ENCODE data around the gene SLC36A4.

Gene SLC36A4

DNA sequence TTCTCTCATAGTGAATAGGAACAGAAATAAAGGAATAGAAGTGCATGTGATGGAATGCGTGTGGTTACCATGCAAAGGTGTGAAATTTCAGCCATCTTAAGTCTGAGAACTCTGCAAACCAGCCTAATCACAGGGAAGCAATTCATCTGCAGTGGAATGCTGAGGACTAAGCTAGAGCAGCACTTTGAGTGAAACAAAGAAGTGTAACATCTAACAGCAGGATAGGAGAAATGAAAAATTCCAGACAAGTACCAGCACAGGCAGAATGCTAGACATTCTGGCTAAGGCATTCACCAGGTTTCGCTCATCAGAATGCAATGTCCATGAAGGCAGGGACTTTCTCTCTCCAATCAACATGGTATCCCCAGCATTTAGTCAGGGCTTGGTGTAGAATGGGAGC is 41.2 kb upstream of the SLC36A4 start:
- Histone ChIP-seq H4K91ac (ENCODE audit: low read length) (no peak overlapping the region), H3K23ac (ENCODE audit: low read length in 2 of 2) (no peak overlapping the region), H2BK12ac (ENCODE audit: low read length in 2 of 2) (no peak overlapping the region), H3K27me3 (ENCODE audit: control insufficient read depth in 1 of 2, insufficient read depth in 1 of 2, low read length in 2 of 2) (peaks cover 27 to 33% of the 10 kb centered on the region in 2 experiments), H2BK5ac (ENCODE audit: low read depth, low read length, poor library complexity, severe bottlenecking) (no peak overlapping the region), H3K9ac (ENCODE audit: low read length) (no peak overlapping the region), H3K27ac (ENCODE audit: low read length, poor library complexity, severe bottlenecking) (no peak overlapping the region), H3K4me2 (ENCODE audit: low read length, poor library complexity, severe bottlenecking) (no peak overlapping the region), H3K9me3 (ENCODE audit: control insufficient read depth, low read length) (no peaks in the 10 kb centered on the region), H2AFZ (ENCODE audit: low read depth, low read length) (no peak overlapping the region), H3K36me3 (ENCODE audit: control insufficient read depth in 1 of 2, insufficient read depth in 2 of 2, low read depth in 1 of 2, low read length in 2 of 2) (no peaks in the 10 kb centered on the region), H3K4ac (ENCODE audit: low read depth in 1 of 2, low read length in 2 of 2) (no peak overlapping the region), H3K79me1 (replicated peaks; ENCODE audit: low read length, poor library complexity, severe bottlenecking) (no peaks in the 10 kb centered on the region), H2BK120ac (ENCODE audit: low read depth, low read length) (no peak overlapping the region), H3K14ac (ENCODE audit: low read length in 2 of 2) (no peak overlapping the region), H3K4me1 (ENCODE audit: control insufficient read depth, insufficient read depth, low read depth, low read length) (no peaks in the 10 kb centered on the region), H2AK5ac (ENCODE audit: low read length, severe bottlenecking) (no peak overlapping the region), H2BK15ac (ENCODE audit: low read depth, poor library complexity, severe bottlenecking) (no peak overlapping the region), H3K18ac (ENCODE audit: low read depth in 1 of 2, low read length in 2 of 2) (no peak overlapping the region), H3K4me3 (ENCODE audit: insufficient read depth in 1 of 2, low read depth in 1 of 2, low read length in 2 of 2) (no peak overlapping the region), H4K8ac (ENCODE audit: low read length) (no peak overlapping the region)
- WGBS, result 87% methylated on average over 2 of the region's 2 CpGs
- DNase-seq, result no peak

DNA sequence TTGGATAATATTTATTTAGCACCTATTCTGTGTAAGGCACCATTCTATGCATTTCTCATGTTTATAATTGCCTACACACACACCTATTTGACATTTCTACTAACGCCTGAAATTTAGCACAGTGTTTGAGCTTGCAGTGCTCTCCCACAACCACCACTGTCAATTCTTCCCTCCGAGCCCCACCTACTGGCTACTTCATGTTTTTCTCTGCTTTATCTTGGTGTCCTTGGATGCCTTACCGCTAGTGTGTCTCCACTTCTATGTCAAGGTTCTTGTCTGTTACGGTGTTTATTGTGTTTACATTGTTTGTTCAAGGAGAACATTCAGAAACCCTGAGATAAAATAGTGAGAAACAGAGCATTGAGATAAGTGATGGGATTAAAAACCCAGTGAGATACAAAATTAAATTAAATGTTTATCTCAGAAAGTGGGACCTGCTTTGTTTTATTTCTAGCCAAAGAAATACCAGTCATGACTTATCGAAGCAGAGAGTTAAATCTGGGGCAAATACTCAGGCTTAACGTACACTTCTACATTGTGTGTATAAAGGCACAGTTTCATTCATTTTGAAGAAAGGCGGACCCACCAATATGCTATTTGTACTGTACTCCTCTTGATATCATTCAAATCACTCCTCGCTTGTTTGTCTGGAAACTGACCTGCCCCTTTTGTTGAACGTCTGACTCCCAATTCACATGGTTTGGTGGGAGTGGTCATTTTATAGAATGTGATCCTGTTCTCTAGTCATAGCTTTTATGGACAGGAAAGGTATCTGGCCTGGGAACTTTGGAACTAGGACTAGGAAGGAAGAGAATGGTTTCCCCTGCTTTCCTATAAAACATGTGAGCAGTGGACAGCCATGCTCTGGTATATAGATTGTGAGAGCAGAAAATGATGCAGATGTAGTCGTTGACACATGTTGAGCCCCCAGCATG is 39.2 kb upstream of the SLC36A4 start:
- Histone ChIP-seq H3K18ac (ENCODE audit: low read depth in 1 of 2, low read length in 2 of 2) (no peak overlapping the region), H2BK12ac (ENCODE audit: low read length in 2 of 2) (no peak overlapping the region), H3K4me1 (ENCODE audit: control insufficient read depth, insufficient read depth, low read depth, low read length) (no peaks in the 10 kb centered on the region), H2BK5ac (ENCODE audit: low read depth, low read length, poor library complexity, severe bottlenecking) (no peak overlapping the region), H3K79me1 (replicated peaks; ENCODE audit: low read length, poor library complexity, severe bottlenecking) (no peaks in the 10 kb centered on the region), H2BK15ac (ENCODE audit: low read depth, poor library complexity, severe bottlenecking) (no peak overlapping the region), H3K9me3 (ENCODE audit: control insufficient read depth, low read length) (no peaks in the 10 kb centered on the region), H4K91ac (ENCODE audit: low read length) (no peak overlapping the region), H3K9ac (ENCODE audit: low read length) (no peak overlapping the region), H4K8ac (ENCODE audit: low read length) (no peak overlapping the region), H3K14ac (ENCODE audit: low read length in 2 of 2) (no peak overlapping the region), H3K4ac (ENCODE audit: low read depth in 1 of 2, low read length in 2 of 2) (no peak overlapping the region), H3K36me3 (ENCODE audit: control insufficient read depth in 1 of 2, insufficient read depth in 2 of 2, low read depth in 1 of 2, low read length in 2 of 2) (no peaks in the 10 kb centered on the region), H2BK120ac (ENCODE audit: low read depth, low read length) (no peak overlapping the region), H3K4me3 (ENCODE audit: insufficient read depth in 1 of 2, low read depth in 1 of 2, low read length in 2 of 2) (no peak overlapping the region), H2AK5ac (ENCODE audit: low read length, severe bottlenecking) (no peak overlapping the region), H3K23ac (ENCODE audit: low read length in 2 of 2) (no peak overlapping the region), H2AFZ (ENCODE audit: low read depth, low read length) (no peak overlapping the region), H3K27ac (ENCODE audit: low read length, poor library complexity, severe bottlenecking) (no peak overlapping the region), H3K27me3 (ENCODE audit: control insufficient read depth in 1 of 2, insufficient read depth in 1 of 2, low read length in 2 of 2) (peaks cover 36 to 47% of the 10 kb centered on the region in 2 experiments), H3K4me2 (ENCODE audit: low read length, poor library complexity, severe bottlenecking) (no peak overlapping the region)
- 57% methylated on average over 10 of the region's 10 CpGs for WGBS
- DNase-seq, result peak; percentile 51

DNA sequence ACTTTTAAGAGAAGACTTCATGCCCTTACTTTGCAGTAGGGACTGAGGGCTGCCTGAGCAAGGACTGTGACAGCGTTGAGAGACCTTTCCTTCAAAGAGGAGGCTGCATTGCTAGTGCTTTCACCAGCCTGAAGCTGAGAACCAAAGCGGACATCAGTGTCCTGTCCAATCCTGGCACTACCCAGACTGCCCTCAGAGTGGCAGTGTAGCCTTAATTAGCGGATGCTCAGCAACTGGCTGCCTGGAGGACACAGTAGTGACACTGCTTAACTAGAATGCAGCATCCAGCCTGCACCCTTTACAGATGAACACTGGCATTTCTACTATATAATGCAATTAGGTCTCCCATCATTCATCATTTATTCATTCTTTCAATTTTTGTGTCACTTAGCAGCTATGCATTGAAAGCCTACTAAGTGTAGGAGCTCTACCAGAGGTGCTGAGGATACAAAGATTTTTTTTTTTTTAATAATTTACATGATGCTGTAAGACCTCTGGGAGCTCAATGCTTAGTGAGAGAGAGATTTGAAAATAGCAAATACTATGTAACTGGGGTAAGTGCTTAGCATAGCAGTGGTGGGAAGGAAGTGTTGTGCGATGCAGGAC is 36.9 kb upstream of the SLC36A4 start:
- no peak overlapping the region for H3K18ac ChIP-seq (ENCODE audit: low read depth in 1 of 2, low read length in 2 of 2)
- no peak overlapping the region for H3K23ac ChIP-seq (ENCODE audit: low read length in 2 of 2)
- H3K4ac ChIP-seq (ENCODE audit: low read depth in 1 of 2, low read length in 2 of 2), result no peak overlapping the region
- WGBS, result 26% methylated on average over 4 of the region's 4 CpGs
- H2BK5ac ChIP-seq (ENCODE audit: low read depth, low read length, poor library complexity, severe bottlenecking), result no peak overlapping the region
- H3K9me3 ChIP-seq (ENCODE audit: control insufficient read depth, low read length), result no peaks in the 10 kb centered on the region
- no peaks in the 10 kb centered on the region for H3K36me3 ChIP-seq (ENCODE audit: control insufficient read depth in 1 of 2, insufficient read depth in 2 of 2, low read depth in 1 of 2, low read length in 2 of 2)
- H3K27ac ChIP-seq (ENCODE audit: low read length, poor library complexity, severe bottlenecking), result no peak overlapping the region
- H2AFZ ChIP-seq (ENCODE audit: low read depth, low read length), result no peak overlapping the region
- H3K4me2 ChIP-seq (ENCODE audit: low read length, poor library complexity, severe bottlenecking), result no peak overlapping the region
- H3K14ac ChIP-seq (ENCODE audit: low read length in 2 of 2), result no peak overlapping the region
- H3K9ac ChIP-seq (ENCODE audit: low read length), result no peak overlapping the region
- H3K27me3 ChIP-seq (ENCODE audit: control insufficient read depth in 1 of 2, insufficient read depth in 1 of 2, low read length in 2 of 2), result peaks cover 43 to 47% of the 10 kb centered on the region in 2 experiments
- H2BK15ac ChIP-seq (ENCODE audit: low read depth, poor library complexity, severe bottlenecking), result no peak overlapping the region
- no peaks in the 10 kb centered on the region for H3K79me1 ChIP-seq (replicated peaks; ENCODE audit: low read length, poor library complexity, severe bottlenecking)
- no peak overlapping the region for H2AK5ac ChIP-seq (ENCODE audit: low read length, severe bottlenecking)
- H4K8ac ChIP-seq (ENCODE audit: low read length), result no peak overlapping the region
- H2BK120ac ChIP-seq (ENCODE audit: low read depth, low read length), result no peak overlapping the region
- no peak overlapping the region for H4K91ac ChIP-seq (ENCODE audit: low read length)
- no peaks in the 10 kb centered on the region for H3K4me1 ChIP-seq (ENCODE audit: control insufficient read depth, insufficient read depth, low read depth, low read length)
- peak; percentile 76 for DNase-seq
- H2BK12ac ChIP-seq (ENCODE audit: low read length in 2 of 2), result no peak overlapping the region
- no peak overlapping the region for H3K4me3 ChIP-seq (ENCODE audit: insufficient read depth in 1 of 2, low read depth in 1 of 2, low read length in 2 of 2)

DNA sequence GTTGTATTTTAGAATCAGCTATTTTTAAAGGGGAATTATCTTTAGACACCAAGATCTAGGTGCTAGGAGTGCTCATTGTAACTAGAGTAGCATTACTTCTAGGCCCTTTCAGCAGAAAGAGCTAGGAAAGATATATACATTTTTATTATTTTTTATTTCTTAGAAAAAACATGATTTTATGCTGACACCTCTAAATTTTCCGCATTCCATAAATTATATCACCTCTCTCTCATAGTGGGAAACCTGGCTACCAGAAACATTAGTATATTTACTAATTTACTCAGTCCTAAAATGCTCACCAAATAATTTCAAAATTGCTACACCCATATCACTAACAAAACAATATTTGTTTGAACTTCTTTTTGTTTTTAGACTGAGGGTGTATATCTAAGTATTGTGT is 32.1 kb upstream of the SLC36A4 start:
- no peak overlapping the region for H2AFZ ChIP-seq (ENCODE audit: low read depth, low read length)
- DNase-seq, result no peak
- no peak overlapping the region for H2BK120ac ChIP-seq (ENCODE audit: low read depth, low read length)
- no peak overlapping the region for H4K91ac ChIP-seq (ENCODE audit: low read length)
- peaks cover 19 to 21% of the 10 kb centered on the region in 2 experiments for H3K27me3 ChIP-seq (ENCODE audit: control insufficient read depth in 1 of 2, insufficient read depth in 1 of 2, low read length in 2 of 2)
- no peak overlapping the region for H3K23ac ChIP-seq (ENCODE audit: low read length in 2 of 2)
- H3K4me3 ChIP-seq (ENCODE audit: insufficient read depth in 1 of 2, low read depth in 1 of 2, low read length in 2 of 2), result no peak overlapping the region
- no peak overlapping the region for H3K4me2 ChIP-seq (ENCODE audit: low read length, poor library complexity, severe bottlenecking)
- no peak overlapping the region for H3K9ac ChIP-seq (ENCODE audit: low read length)
- H2AK5ac ChIP-seq (ENCODE audit: low read length, severe bottlenecking), result no peak overlapping the region
- H2BK12ac ChIP-seq (ENCODE audit: low read length in 2 of 2), result no peak overlapping the region
- H3K4ac ChIP-seq (ENCODE audit: low read depth in 1 of 2, low read length in 2 of 2), result no peak overlapping the region
- 94% methylated on average over 1 of the region's 1 CpG for WGBS
- no peaks in the 10 kb centered on the region for H3K9me3 ChIP-seq (ENCODE audit: control insufficient read depth, low read length)
- no peak overlapping the region for H3K14ac ChIP-seq (ENCODE audit: low read length in 2 of 2)
- H2BK15ac ChIP-seq (ENCODE audit: low read depth, poor library complexity, severe bottlenecking), result no peak overlapping the region
- H2BK5ac ChIP-seq (ENCODE audit: low read depth, low read length, poor library complexity, severe bottlenecking), result no peak overlapping the region
- no peaks in the 10 kb centered on the region for H3K36me3 ChIP-seq (ENCODE audit: control insufficient read depth in 1 of 2, insufficient read depth in 2 of 2, low read depth in 1 of 2, low read length in 2 of 2)
- H3K79me1 ChIP-seq (replicated peaks; ENCODE audit: low read length, poor library complexity, severe bottlenecking), result no peaks in the 10 kb centered on the region
- no peak overlapping the region for H4K8ac ChIP-seq (ENCODE audit: low read length)
- H3K4me1 ChIP-seq (ENCODE audit: control insufficient read depth, insufficient read depth, low read depth, low read length), result no peaks in the 10 kb centered on the region
- no peak overlapping the region for H3K27ac ChIP-seq (ENCODE audit: low read length, poor library complexity, severe bottlenecking)
- H3K18ac ChIP-seq (ENCODE audit: low read depth in 1 of 2, low read length in 2 of 2), result no peak overlapping the region
